22Rv1 (cell line): ENCODE measurements around the gene TPRX1.

ENCODE experiments used
- ZFX ChIP-seq: fragments of 450-650 bp; IDR thresholded peaks from 2 replicates; pipeline ENCODE4 v1.6.1; 2017; ENCODE audit warnings: antibody characterized with exemption, borderline replicate concordance
- TF ChIP-seq, protein P1 (sequence below): fragments of 450-650 bp; IDR thresholded peaks from 2 replicates; pipeline ENCODE4 v1.5.1; 2017; ENCODE audit warnings: mild to moderate bottlenecking

DNA sequence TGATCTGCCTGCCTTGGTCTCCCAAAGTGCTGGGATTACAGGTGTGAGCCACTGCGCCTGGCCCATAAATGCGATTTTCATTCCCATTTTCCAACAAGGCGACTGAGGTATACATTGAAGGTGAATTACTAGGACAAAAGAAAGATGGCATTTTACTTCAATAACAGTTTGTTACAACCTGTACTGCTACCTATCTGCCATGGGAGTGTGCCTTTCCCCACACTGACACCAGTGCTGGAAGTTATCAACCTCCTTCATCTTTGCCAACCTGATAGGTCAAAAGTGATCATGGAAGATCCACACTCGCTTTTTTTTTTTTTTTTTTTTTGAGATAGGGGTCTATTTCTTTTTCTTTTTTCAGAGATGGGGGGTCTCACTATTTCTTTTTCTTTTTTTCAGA lies 28.4 kb upstream of the TPRX1 start:
- TF ChIP-seq, protein P1, sequence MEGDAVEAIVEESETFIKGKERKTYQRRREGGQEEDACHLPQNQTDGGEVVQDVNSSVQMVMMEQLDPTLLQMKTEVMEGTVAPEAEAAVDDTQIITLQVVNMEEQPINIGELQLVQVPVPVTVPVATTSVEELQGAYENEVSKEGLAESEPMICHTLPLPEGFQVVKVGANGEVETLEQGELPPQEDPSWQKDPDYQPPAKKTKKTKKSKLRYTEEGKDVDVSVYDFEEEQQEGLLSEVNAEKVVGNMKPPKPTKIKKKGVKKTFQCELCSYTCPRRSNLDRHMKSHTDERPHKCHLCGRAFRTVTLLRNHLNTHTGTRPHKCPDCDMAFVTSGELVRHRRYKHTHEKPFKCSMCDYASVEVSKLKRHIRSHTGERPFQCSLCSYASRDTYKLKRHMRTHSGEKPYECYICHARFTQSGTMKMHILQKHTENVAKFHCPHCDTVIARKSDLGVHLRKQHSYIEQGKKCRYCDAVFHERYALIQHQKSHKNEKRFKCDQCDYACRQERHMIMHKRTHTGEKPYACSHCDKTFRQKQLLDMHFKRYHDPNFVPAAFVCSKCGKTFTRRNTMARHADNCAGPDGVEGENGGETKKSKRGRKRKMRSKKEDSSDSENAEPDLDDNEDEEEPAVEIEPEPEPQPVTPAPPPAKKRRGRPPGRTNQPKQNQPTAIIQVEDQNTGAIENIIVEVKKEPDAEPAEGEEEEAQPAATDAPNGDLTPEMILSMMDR: no peak
- TF ChIP-seq ZFX: no peak
